ENCODE measurements around the gene NLK. TPM values are rescaled to one million over a fixed set of nuclear protein-coding genes. Genes with fewer than 3 reads are reported as not detected.
"Not testable (repeated sequence)": the region's sequence is repeated elsewhere in the genome, so short reads cannot be mapped to it uniquely, and the experiment has no call there.

NLK gene
- total and polyA plus RNA-seq, 2 of the 4 experiments (the other 2 are of a cell fraction), result 15.3 to 23.3 TPM

DNA sequence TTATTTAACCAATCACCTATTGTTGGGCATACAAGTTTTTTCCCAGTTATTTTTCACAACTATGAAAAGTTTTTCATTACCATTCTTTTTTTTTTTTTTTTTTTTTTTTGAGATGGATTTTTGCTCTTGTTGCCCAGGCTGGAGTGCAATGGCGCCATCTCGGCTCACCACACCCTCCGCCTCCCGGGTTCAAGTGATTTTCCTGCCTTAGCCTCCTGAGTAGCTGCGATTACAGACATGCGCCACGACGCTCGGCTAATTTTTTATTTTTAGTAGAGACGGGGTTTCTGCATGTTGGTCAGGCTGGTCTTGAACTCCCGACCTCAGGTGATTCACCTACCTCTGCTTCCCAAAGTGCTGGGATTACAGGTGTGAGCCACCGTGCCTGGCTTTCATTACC is 56.1 kb downstream of the NLK start:
- H2AK5ac ChIP-seq (ENCODE audit: low read depth, low read length); H3K18ac ChIP-seq (ENCODE audit: low read depth, low read length); H2BK20ac ChIP-seq (ENCODE audit: low read depth, low read length); H4K8ac ChIP-seq (ENCODE audit: low read depth in 2 of 2, low read length in 2 of 2); H3K27ac ChIP-seq (ENCODE audit: insufficient read depth, low read length); DNase-seq; H3K23ac ChIP-seq (ENCODE audit: low read depth, low read length); H2BK5ac ChIP-seq (ENCODE audit: low read depth, low read length, poor library complexity, severe bottlenecking); H2AK9ac ChIP-seq (replicated peaks; ENCODE audit: low read depth, low read length, poor library complexity); in situ Hi-C loops (cut with MboI; ENCODE audit: low sequenced_read_pairs); H3K9me1 ChIP-seq (ENCODE audit: insufficient read depth, low read length); H3K4me3 ChIP-seq (ENCODE audit: insufficient read depth, low read depth, low read length); H3K56ac ChIP-seq (ENCODE audit: extremely low read depth, insufficient read depth, low read length); H2AFZ ChIP-seq (replicated peaks; ENCODE audit: low read length, poor library complexity); H2BK15ac ChIP-seq (ENCODE audit: low read depth, low read length); BruUV-seq (replicated peaks); intact Hi-C loops (cut with micrococcal nuclease); H3K4ac ChIP-seq (ENCODE audit: low read depth, low read length); H3K4me2 ChIP-seq (ENCODE audit: low read depth, low read length); H3K4me1 ChIP-seq (ENCODE audit: control insufficient read depth, insufficient read depth, low read length); CTCF ChIA-PET; POLR2A ChIA-PET (ENCODE audit: unreplicated experiment); H3K14ac ChIP-seq (replicated peaks; ENCODE audit: low read depth, low read length); ATAC-seq (ENCODE audit: low read depth); H4K5ac ChIP-seq (ENCODE audit: low read depth, low read length); H2BK120ac ChIP-seq (ENCODE audit: low read depth, low read length); dilution Hi-C loops (cut with HindIII; ENCODE audit: low sequenced_read_pairs, unreplicated experiment); H3K27me3 ChIP-seq (ENCODE audit: control insufficient read depth, insufficient read depth, low read length); H3K9me3 ChIP-seq (ENCODE audit: control insufficient read depth, insufficient read depth, low read length); H3K9ac ChIP-seq (ENCODE audit: low read depth, low read length); H3K36me3 ChIP-seq (ENCODE audit: control insufficient read depth, insufficient read depth, low read length); H4K91ac ChIP-seq (ENCODE audit: insufficient read depth, low read depth, low read length): not testable (repeated sequence)
- peaks cover 24% of the 10 kb centered on the region; the same call in 1 of the 2 replicates for H4K20me1 ChIP-seq (ENCODE audit: insufficient read depth, low read length)
- H3K79me1 ChIP-seq (ENCODE audit: low read depth in 1 of 2, low read length in 2 of 2), result peaks cover 7 to 45% of the 10 kb centered on the region in 2 experiments
- WGBS, 2 experiments (ENCODE audit: extremely low coverage in 2 of 2, insufficient read length in 1 of 2), result no CpG with 5 or more reads among the region's 12 CpGs

Measured in IMR-90 (cell line).